GM10847 (cell line): Measurements from ENCODE around the gene BPIFB6.

Source experiments
- POLR2A ChIP-seq: IDR thresholded peaks from 2 replicates; pipeline ENCODE4 v1.6.1; 2011; ENCODE audit not compliant: insufficient read length; ENCODE audit errors: extremely low read depth

Gene BPIFB6

GRCh38 chr20:33070111-33071053 lies 38.9 kb downstream of the BPIFB6 start:
- TF ChIP-seq POLR2A = no peak

GRCh38 chr20:33071198-33071597 lies 39.8 kb downstream of the BPIFB6 start:
- no peak for TF ChIP-seq POLR2A

GRCh38 chr20:33072362-33072761 lies 40.9 kb downstream of the BPIFB6 start:
- TF ChIP-seq POLR2A = no peak

GRCh38 chr20:33072813-33073212 lies 41.4 kb downstream of the BPIFB6 start:
- no peak for TF ChIP-seq POLR2A

GRCh38 chr20:33074675-33075074 lies 43.2 kb downstream of the BPIFB6 start:
- no peak for TF ChIP-seq POLR2A

- TF ChIP-seq POLR2A = no peak
Measured at GRCh38 chr20:33075281-33075680, 43.8 kb downstream of the BPIFB6 start.

- TF ChIP-seq POLR2A = no peak
Measured at GRCh38 chr20:33076662-33077372, 45.4 kb downstream of the BPIFB6 start.

- no peak for TF ChIP-seq POLR2A
Measured at GRCh38 chr20:33079259-33079658, 47.8 kb downstream of the BPIFB6 start, which contains the start of gene BPIFB4. TSS of gene BPIFB4 (plus strand) at chr20:33079643. CDS start at chr20:33081527, 1,884 bp downstream.

- TF ChIP-seq POLR2A = no peak
Measured at GRCh38 chr20:33081411-33082154, 50.1 kb downstream of the BPIFB6 start.

- TF ChIP-seq POLR2A = no peak
Measured at GRCh38 chr20:33082546-33082945, 51.1 kb downstream of the BPIFB6 start.

GRCh38 chr20:33083544-33084340 lies 52.3 kb downstream of the BPIFB6 start:
- TF ChIP-seq POLR2A = no peak

- no peak for TF ChIP-seq POLR2A
Measured at GRCh38 chr20:33084722-33085121, 53.3 kb downstream of the BPIFB6 start.

GRCh38 chr20:33086052-33086722 lies 54.7 kb downstream of the BPIFB6 start:
- no peak for TF ChIP-seq POLR2A

GRCh38 chr20:33091147-33091546 lies 59.7 kb downstream of the BPIFB6 start:
- TF ChIP-seq POLR2A = no peak
